ENCODE data around the gene TAGLN. TPM values are rescaled to one million over a fixed set of nuclear protein-coding genes. Genes with fewer than 3 reads are reported as not detected.

TAGLN gene
- total and polyA plus RNA-seq, 2 of the 8 experiments (the other 6 are each of a cell fraction or from before 2014, with no cell fraction given): 140 to 300 TPM

DNA sequence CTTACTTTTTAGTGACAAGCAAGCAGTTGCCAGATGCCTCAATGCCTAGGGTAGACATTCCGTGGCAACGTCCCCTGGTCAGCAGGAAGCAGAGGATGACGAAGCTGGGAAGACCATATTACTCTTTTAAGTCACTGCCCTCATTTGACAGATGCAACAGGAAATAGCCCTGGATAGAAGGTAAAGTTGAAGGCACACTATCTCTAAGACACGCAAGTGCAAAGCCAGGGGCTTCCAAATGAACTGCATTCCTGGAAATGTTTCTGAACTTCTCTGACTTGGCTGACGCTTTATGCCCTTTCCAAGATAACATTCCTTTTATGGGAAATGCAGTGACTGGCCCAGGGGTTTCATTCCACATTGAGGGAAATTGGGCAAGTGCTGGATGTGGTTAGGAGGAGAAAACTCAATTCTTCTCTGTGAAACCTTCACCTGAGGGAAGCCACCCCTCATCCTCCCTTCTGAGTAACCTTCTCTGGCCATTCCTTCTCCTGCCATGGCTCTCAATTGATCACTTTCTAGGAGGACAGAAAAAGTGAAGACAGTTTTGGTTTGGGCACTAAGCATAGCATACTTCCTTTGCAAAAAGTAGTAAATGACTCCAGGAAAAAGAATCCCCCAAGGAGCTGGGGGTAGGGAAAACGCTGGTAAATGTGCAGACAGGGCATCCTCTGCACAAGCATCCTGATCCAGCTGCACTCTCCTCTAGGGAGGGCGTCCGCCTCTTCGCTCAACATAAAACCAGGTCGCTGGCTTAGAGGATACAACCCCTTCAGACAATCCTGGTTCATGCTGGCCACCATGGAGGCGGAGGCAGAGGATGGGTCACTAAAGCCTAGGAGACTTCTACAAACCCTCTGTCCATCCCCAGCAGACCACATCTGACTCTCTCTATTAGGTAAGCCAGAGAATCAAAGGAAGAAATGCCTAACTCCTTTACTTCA lies 18.2 kb downstream of the TAGLN start:
- no peak overlapping the region for H2BK20ac ChIP-seq (ENCODE audit: low read length)
- H3K79me2 ChIP-seq (ENCODE audit: control insufficient read depth in 1 of 2, insufficient read depth in 2 of 2, low read length in 2 of 2): no peaks in the 10 kb centered on the region; a peak in 1 of 4 replicates
- H3K27ac ChIP-seq (ENCODE audit: low read depth, low read length): no peak overlapping the region
- H3K9ac ChIP-seq (replicated peaks in 1 of 4; ENCODE audit: extremely low read depth in 1 of 4, low read depth in 3 of 4, low read length in 3 of 4): no peak overlapping the region
- H3K27me3 ChIP-seq (replicated peaks in 1 of 4; ENCODE audit: control insufficient read depth in 3 of 4, extremely low read depth in 1 of 4, insufficient read depth in 3 of 4, low read length in 3 of 4): no peaks in the 10 kb centered on the region
- H2AFZ ChIP-seq (ENCODE audit: low read length): no peak overlapping the region
- no peak overlapping the region for H4K8ac ChIP-seq (ENCODE audit: extremely low read depth, insufficient read depth, low read length)
- no peak overlapping the region for H2AK5ac ChIP-seq (ENCODE audit: low read depth, low read length)
- H4K91ac ChIP-seq (replicated peaks; ENCODE audit: insufficient read length, low read length): no peak overlapping the region
- H3K36me3 ChIP-seq (ENCODE audit: control insufficient read depth in 2 of 4, insufficient read depth in 4 of 4, low read length in 3 of 4): peaks cover 9 to 26% (median 18%) of the 10 kb centered on the region in 4 experiments; a peak in 7 of 8 replicates
- no peak overlapping the region for H2BK15ac ChIP-seq (ENCODE audit: low read length)
- H2BK12ac ChIP-seq (ENCODE audit: low read depth, low read length): no peak overlapping the region
- no peaks in the 10 kb centered on the region for H3K79me1 ChIP-seq (ENCODE audit: low read depth, low read length)
- no peak overlapping the region for H3K4me3 ChIP-seq (ENCODE audit: extremely low read depth in 1 of 4, insufficient read depth in 2 of 4, low read depth in 3 of 4, low read length in 4 of 4)
- no peak overlapping the region for H3K4ac ChIP-seq (replicated peaks; ENCODE audit: insufficient read length, low read depth, low read length)
- H3K4me1 ChIP-seq (replicated peaks in 1 of 4; ENCODE audit: control insufficient read depth in 3 of 4, insufficient read depth in 4 of 4, low read length in 3 of 4): no peaks in the 10 kb centered on the region
- H3K4me2 ChIP-seq (ENCODE audit: insufficient read depth in 1 of 2, low read depth in 2 of 2, low read length in 2 of 2): no peak overlapping the region
- H3K14ac ChIP-seq (ENCODE audit: insufficient read length): no peak overlapping the region
- no peak overlapping the region for H2BK5ac ChIP-seq (ENCODE audit: low read depth, low read length)
- FAIRE-seq (no peak), DNase-seq (ENCODE audit: low read depth in 1 of 2, low spot score in 2 of 2) (no peak)
- peaks cover 0 to 4% of the 10 kb centered on the region in 2 experiments for H4K20me1 ChIP-seq (replicated peaks in 1 of 2; ENCODE audit: control insufficient read depth in 1 of 2, insufficient read depth in 2 of 2, low read length in 2 of 2)
- ChIA-PET POLR2A (ENCODE audit: partially characterized antibody) (interaction anchor here (0.8 to 4.0 kb wide), 4 partner anchors 11 to 157 kb away, joined by 3 to 15 read pairs (median 3); no protein-coding TSS in a partner anchor), CTCF (ENCODE audit: partially characterized antibody) (interaction anchor here (5.2 to 25.0 kb wide), 3 partner anchors 9 to 36 kb away, joined by 41 to 449 read pairs (median 359); partner anchors contain the start of genes SIDT2 and TAGLN)
- H3K18ac ChIP-seq (ENCODE audit: extremely low read depth, low read length): no peak overlapping the region
- no peak overlapping the region for H4K5ac ChIP-seq (ENCODE audit: insufficient read length, low read depth, low read length)
- no peaks in the 10 kb centered on the region for H3K23me2 ChIP-seq (ENCODE audit: low read depth, low read length)
- H3K56ac ChIP-seq (replicated peaks; ENCODE audit: insufficient read length, low read depth, low read length): no peak overlapping the region
- WGBS, 2 experiments (ENCODE audit: extremely low coverage in 1 of 2, insufficient coverage in 1 of 2, insufficient read length in 1 of 2, insufficient replicate concordance in 2 of 2, low coverage in 1 of 2, low lambda C conversion rate in 2 of 2, missing lambda C conversion rate in 1 of 2): 85% methylated on average over 11 of the region's 11 CpGs; no CpG with 5 or more reads in 1 of the 2 experiments
- no peak overlapping the region for H2BK120ac ChIP-seq (replicated peaks; ENCODE audit: low read depth, low read length)
- H3K23ac ChIP-seq (ENCODE audit: insufficient read length): no peak overlapping the region
- H3K9me3 ChIP-seq (ENCODE audit: insufficient read depth in 2 of 2, low read depth in 1 of 2, low read length in 1 of 2): no peaks in the 10 kb centered on the region
